Measurements from ENCODE around the gene CLPX. TPM values are rescaled to one million over a fixed set of nuclear protein-coding genes. Genes with fewer than 3 reads are reported as not detected.

The CLPX gene
- total RNA-seq, 4 donors from 2014 or later = 12.0 to 72.2 (median 57.4) TPM

Small RNA genes lying within 50 kb of the gene (small RNA-seq; reads per million reads assigned to genes)
- gene AC013553.1 (0 to 0.28 (median 0) reads per million in 4 donors), gene AC068213.1 (0 reads per million in 4 donors), gene RNU6-686P (0 reads per million in 4 donors)

Other genes with a start within 250 kb of the CLPX start
- gene SPG21, start 195.4 kb downstream of the CLPX start, total RNA-seq = 10 to 100 TPM; 27.7 to 67.2 (median 53.0) TPM
- gene MTFMT, start 155.7 kb downstream of the CLPX start, total RNA-seq = 10 to 100 TPM in 3 of 4 donors, 1 to 10 TPM in 1; 9.8 to 40.5 (median 31.0) TPM
- 100 to 1,000 TPM in 2 of 4 donors, 10 to 100 TPM in 1, 1 to 10 TPM in 1; 3.4 to 150 (median 121) TPM for gene SLC51B, start 140.0 kb downstream of the CLPX start, total RNA-seq
- gene RASL12, start 117.4 kb downstream of the CLPX start, total RNA-seq = 10 to 100 TPM; 13.9 to 46.8 (median 16.4) TPM
- not detected for gene KBTBD13, start 108.6 kb downstream of the CLPX start, total RNA-seq
- 1 to 10 TPM; 2.0 to 8.2 (median 4.4) TPM for gene UBAP1L, start 70.1 kb downstream of the CLPX start, total RNA-seq
- gene PDCD7, start 51.5 kb downstream of the CLPX start, total RNA-seq = 10 to 100 TPM; 12.4 to 22.1 (median 16.3) TPM
- gene CILP, start 26.1 kb upstream of the CLPX start, total RNA-seq = 10 to 100 TPM in 3 of 4 donors, 1 to 10 TPM in 1; 8.1 to 89.6 (median 18.5) TPM
- 10 to 100 TPM in 1 of 4 donors, 1 to 10 TPM in 3; 4.6 to 11.5 (median 7.5) TPM for gene PARP16, start 101.5 kb upstream of the CLPX start, total RNA-seq
- gene RNU5A-1, start 110.7 kb upstream of the CLPX start, total RNA-seq = not detected
- gene RNU5B-1, start 119.3 kb upstream of the CLPX start, total RNA-seq = not detected
- not detected for gene IGDCC3, start 192.7 kb upstream of the CLPX start, total RNA-seq
- under 1 TPM in 3 of 4 donors, not detected in 1; 0.16 to 0.80 (median 0.55) TPM for gene IGDCC4, start 237.6 kb upstream of the CLPX start, total RNA-seq

Measured in transverse colon (tissue), 4 donors.